ENCODE data around the gene LRRN1. TPM values are rescaled to one million over a fixed set of nuclear protein-coding genes. Genes with fewer than 3 reads are reported as not detected.

LRRN1 gene
- polyA plus RNA-seq, 1 donor from 2014 or later: 24.5 TPM

DNA sequence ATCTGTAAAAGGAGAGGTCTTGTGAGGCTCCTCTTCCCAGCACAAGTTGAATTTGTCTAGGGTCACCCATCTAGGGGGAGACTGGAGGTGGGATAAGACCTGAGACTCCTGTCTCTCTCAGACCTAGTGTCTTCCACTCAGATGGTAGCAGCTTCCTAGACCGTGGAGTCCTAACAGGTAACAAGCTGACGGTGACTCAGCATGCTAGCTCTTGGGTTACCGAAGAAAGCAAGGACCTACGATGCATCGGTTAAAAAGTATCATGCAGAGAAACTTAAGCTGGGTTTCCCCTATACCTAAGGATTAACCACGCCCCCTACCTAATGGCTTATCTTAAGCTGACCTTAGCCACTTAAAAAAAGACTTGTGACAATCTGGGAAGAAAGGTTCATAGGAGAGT is 7.6 kb downstream of the LRRN1 start:
- Histone ChIP-seq H3K9me3 (ENCODE audit: low read length) (no peaks in the 10 kb centered on the region), H3K4me2 (ENCODE audit: low read length) (no peak overlapping the region), H2AFZ (ENCODE audit: low read depth, low read length) (no peak overlapping the region), H3K4me3 (ENCODE audit: low read length) (no peak overlapping the region), H3K9ac (ENCODE audit: low read length) (no peak overlapping the region), H4K20me1 (ENCODE audit: insufficient read depth) (no peaks in the 10 kb centered on the region), H3K27me3 (ENCODE audit: insufficient read depth, low read depth, low read length) (no peaks in the 10 kb centered on the region), H3K36me3 (ENCODE audit: insufficient read depth, low read length) (peaks cover 9% of the 10 kb centered on the region), H3K79me2 (replicated peaks; ENCODE audit: insufficient read depth, low read length) (peaks cover 94% of the 10 kb centered on the region), H3F3A (ENCODE audit: insufficient read depth, low read length, poor library complexity, severe bottlenecking) (no peaks in the 10 kb centered on the region), H3K27ac (ENCODE audit: low read length) (no peak overlapping the region), H3K9me2 (ENCODE audit: insufficient read depth, low read length) (no peaks in the 10 kb centered on the region)
- TF ChIP-seq EZH2 (IDR thresholded peaks at IDR 0.05; ENCODE audit: borderline replicate concordance, insufficient read depth, low read length, poor library complexity, severe bottlenecking): no peak
- no peak for TF ChIP-seq RAD21 (conservative IDR thresholded peaks at IDR 0.05)
- TF ChIP-seq MXI1 (conservative IDR thresholded peaks at IDR 0.05; ENCODE audit: poor library complexity, severe bottlenecking): no peak
- TF ChIP-seq, protein P1, sequence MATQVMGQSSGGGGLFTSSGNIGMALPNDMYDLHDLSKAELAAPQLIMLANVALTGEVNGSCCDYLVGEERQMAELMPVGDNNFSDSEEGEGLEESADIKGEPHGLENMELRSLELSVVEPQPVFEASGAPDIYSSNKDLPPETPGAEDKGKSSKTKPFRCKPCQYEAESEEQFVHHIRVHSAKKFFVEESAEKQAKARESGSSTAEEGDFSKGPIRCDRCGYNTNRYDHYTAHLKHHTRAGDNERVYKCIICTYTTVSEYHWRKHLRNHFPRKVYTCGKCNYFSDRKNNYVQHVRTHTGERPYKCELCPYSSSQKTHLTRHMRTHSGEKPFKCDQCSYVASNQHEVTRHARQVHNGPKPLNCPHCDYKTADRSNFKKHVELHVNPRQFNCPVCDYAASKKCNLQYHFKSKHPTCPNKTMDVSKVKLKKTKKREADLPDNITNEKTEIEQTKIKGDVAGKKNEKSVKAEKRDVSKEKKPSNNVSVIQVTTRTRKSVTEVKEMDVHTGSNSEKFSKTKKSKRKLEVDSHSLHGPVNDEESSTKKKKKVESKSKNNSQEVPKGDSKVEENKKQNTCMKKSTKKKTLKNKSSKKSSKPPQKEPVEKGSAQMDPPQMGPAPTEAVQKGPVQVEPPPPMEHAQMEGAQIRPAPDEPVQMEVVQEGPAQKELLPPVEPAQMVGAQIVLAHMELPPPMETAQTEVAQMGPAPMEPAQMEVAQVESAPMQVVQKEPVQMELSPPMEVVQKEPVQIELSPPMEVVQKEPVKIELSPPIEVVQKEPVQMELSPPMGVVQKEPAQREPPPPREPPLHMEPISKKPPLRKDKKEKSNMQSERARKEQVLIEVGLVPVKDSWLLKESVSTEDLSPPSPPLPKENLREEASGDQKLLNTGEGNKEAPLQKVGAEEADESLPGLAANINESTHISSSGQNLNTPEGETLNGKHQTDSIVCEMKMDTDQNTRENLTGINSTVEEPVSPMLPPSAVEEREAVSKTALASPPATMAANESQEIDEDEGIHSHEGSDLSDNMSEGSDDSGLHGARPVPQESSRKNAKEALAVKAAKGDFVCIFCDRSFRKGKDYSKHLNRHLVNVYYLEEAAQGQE (IDR thresholded peaks at IDR 0.05; ENCODE audit: borderline replicate concordance): no peak
- no peak for TF ChIP-seq CTCF (IDR thresholded peaks at IDR 0.05; ENCODE audit: poor library complexity, severe bottlenecking)
- TF ChIP-seq TAF1 (IDR thresholded peaks at IDR 0.05; ENCODE audit: low read depth): no peak
- no peak for TF ChIP-seq EP300 (conservative IDR thresholded peaks at IDR 0.05; ENCODE audit: poor library complexity, severe bottlenecking)
- TF ChIP-seq POLR2AphosphoS5 (IDR thresholded peaks at IDR 0.05): no peak
- no peak for TF ChIP-seq SMC3 (conservative IDR thresholded peaks at IDR 0.05; ENCODE audit: poor library complexity)

- Histone ChIP-seq H3K4me2 (ENCODE audit: low read length) (no peak overlapping the region), H3K36me3 (ENCODE audit: insufficient read depth, low read length) (peaks cover 15% of the 10 kb centered on the region), H3F3A (ENCODE audit: insufficient read depth, low read length, poor library complexity, severe bottlenecking) (no peaks in the 10 kb centered on the region), H3K27me3 (ENCODE audit: insufficient read depth, low read depth, low read length) (no peaks in the 10 kb centered on the region), H3K9me2 (ENCODE audit: insufficient read depth, low read length) (no peaks in the 10 kb centered on the region), H3K79me2 (replicated peaks; ENCODE audit: insufficient read depth, low read length) (peaks cover 57% of the 10 kb centered on the region), H4K20me1 (ENCODE audit: insufficient read depth) (no peaks in the 10 kb centered on the region), H3K4me3 (ENCODE audit: low read length) (no peak overlapping the region), H3K9me3 (ENCODE audit: low read length) (no peaks in the 10 kb centered on the region), H3K9ac (ENCODE audit: low read length) (no peak overlapping the region), H3K27ac (ENCODE audit: low read length) (no peak overlapping the region), H2AFZ (ENCODE audit: low read depth, low read length) (no peak overlapping the region)
- TF ChIP-seq EZH2 (IDR thresholded peaks at IDR 0.05; ENCODE audit: borderline replicate concordance, insufficient read depth, low read length, poor library complexity, severe bottlenecking): no peak
- TF ChIP-seq CTCF (IDR thresholded peaks at IDR 0.05; ENCODE audit: poor library complexity, severe bottlenecking): no peak
- no peak for TF ChIP-seq SMC3 (conservative IDR thresholded peaks at IDR 0.05; ENCODE audit: poor library complexity)
These were observed 13.8 kb downstream of the LRRN1 start for GRCh38 chr3:3813013-3813412.

All from neural cell (in vitro differentiated cells).